ENCODE measurements around the gene SOWAHC. TPM values are rescaled to one million over a fixed set of nuclear protein-coding genes. Genes with fewer than 3 reads are reported as not detected.

The SOWAHC gene
- total and polyA plus RNA-seq, 2 of the 13 experiments (the other 11 are each of a cell fraction or from before 2014, with no cell fraction given): 21.2 to 22.5 TPM

DNA sequence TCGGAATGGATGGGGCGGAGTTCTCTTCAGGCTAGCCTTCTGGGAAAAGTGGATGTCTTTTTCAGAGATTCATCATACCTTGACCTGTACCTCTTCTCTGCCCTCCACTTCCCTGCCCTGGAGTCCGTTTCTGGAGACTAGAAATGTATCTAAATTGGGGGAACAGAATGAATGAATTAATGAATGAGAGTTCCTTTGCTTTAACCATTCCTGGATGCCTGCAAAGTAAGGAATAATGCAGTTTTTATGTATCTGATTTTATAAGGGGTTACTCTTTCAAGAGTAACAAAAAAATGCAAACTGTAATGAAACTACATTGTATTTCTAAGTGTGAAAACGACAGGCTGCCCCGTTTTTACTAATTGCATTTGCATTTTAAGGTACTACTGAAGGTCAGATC, 2.0 kb downstream of the SOWAHC start (continued):
- TF ChIP-seq, protein P1, sequence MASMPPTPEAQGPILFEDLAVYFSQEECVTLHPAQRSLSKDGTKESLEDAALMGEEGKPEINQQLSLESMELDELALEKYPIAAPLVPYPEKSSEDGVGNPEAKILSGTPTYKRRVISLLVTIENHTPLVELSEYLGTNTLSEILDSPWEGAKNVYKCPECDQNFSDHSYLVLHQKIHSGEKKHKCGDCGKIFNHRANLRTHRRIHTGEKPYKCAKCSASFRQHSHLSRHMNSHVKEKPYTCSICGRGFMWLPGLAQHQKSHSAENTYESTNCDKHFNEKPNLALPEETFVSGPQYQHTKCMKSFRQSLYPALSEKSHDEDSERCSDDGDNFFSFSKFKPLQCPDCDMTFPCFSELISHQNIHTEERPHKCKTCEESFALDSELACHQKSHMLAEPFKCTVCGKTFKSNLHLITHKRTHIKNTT (CRISPR knock-in tag; IDR thresholded peaks at IDR 0.05): no peak
- no peak for TF ChIP-seq ZNF543 (CRISPR knock-in tag; IDR thresholded peaks at IDR 0.05)
- no peak for TF ChIP-seq GPN1 (CRISPR knock-in tag; IDR thresholded peaks at IDR 0.05; ENCODE audit: borderline replicate concordance)
- no peak for TF ChIP-seq ZNF282 (IDR thresholded peaks at IDR 0.05; ENCODE audit: partially characterized antibody)
- TF ChIP-seq ZNF331 (CRISPR knock-in tag; IDR thresholded peaks at IDR 0.05): no peak
- TF ChIP-seq HDAC2 (CRISPR knock-in tag; IDR thresholded peaks at IDR 0.05): no peak
- peak; percentile 11; the same call in 1 of the 2 replicates for TF ChIP-seq NCOR1 (IDR thresholded peaks at IDR 0.05; ENCODE audit: borderline replicate concordance, low read length)
- TF ChIP-seq ZMAT3 (CRISPR knock-in tag; conservative IDR thresholded peaks at IDR 0.05): no peak
- no peak for TF ChIP-seq HNF4G (IDR thresholded peaks at IDR 0.05; ENCODE audit: borderline replicate concordance, low read depth, low read length)
- TF ChIP-seq HNF4G (CRISPR knock-in tag; IDR thresholded peaks at IDR 0.05; ENCODE audit: borderline replicate concordance, low read depth): 0 out of 2 replicates have a peak, but pooled peaks have one; percentile 23
- TF ChIP-seq RBFOX2 (IDR thresholded peaks at IDR 0.05; ENCODE audit: low read depth, low read length): 0 out of 2 replicates have a peak, but pooled peaks have one; percentile 40
- TF ChIP-seq, protein P2, sequence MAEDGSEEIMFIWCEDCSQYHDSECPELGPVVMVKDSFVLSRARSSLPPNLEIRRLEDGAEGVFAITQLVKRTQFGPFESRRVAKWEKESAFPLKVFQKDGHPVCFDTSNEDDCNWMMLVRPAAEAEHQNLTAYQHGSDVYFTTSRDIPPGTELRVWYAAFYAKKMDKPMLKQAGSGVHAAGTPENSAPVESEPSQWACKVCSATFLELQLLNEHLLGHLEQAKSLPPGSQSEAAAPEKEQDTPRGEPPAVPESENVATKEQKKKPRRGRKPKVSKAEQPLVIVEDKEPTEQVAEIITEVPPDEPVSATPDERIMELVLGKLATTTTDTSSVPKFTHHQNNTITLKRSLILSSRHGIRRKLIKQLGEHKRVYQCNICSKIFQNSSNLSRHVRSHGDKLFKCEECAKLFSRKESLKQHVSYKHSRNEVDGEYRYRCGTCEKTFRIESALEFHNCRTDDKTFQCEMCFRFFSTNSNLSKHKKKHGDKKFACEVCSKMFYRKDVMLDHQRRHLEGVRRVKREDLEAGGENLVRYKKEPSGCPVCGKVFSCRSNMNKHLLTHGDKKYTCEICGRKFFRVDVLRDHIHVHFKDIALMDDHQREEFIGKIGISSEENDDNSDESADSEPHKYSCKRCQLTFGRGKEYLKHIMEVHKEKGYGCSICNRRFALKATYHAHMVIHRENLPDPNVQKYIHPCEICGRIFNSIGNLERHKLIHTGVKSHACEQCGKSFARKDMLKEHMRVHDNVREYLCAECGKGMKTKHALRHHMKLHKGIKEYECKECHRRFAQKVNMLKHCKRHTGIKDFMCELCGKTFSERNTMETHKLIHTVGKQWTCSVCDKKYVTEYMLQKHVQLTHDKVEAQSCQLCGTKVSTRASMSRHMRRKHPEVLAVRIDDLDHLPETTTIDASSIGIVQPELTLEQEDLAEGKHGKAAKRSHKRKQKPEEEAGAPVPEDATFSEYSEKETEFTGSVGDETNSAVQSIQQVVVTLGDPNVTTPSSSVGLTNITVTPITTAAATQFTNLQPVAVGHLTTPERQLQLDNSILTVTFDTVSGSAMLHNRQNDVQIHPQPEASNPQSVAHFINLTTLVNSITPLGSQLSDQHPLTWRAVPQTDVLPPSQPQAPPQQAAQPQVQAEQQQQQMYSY (CRISPR knock-in tag; IDR thresholded peaks at IDR 0.05): no peak
- TF ChIP-seq, protein P3, sequence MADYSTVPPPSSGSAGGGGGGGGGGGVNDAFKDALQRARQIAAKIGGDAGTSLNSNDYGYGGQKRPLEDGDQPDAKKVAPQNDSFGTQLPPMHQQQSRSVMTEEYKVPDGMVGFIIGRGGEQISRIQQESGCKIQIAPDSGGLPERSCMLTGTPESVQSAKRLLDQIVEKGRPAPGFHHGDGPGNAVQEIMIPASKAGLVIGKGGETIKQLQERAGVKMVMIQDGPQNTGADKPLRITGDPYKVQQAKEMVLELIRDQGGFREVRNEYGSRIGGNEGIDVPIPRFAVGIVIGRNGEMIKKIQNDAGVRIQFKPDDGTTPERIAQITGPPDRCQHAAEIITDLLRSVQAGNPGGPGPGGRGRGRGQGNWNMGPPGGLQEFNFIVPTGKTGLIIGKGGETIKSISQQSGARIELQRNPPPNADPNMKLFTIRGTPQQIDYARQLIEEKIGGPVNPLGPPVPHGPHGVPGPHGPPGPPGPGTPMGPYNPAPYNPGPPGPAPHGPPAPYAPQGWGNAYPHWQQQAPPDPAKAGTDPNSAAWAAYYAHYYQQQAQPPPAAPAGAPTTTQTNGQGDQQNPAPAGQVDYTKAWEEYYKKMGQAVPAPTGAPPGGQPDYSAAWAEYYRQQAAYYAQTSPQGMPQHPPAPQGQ (CRISPR knock-in tag; IDR thresholded peaks at IDR 0.05; ENCODE audit: borderline replicate concordance): no peak
- TF ChIP-seq ZNF891 (CRISPR knock-in tag; IDR thresholded peaks at IDR 0.05): no peak
- no peak for TF ChIP-seq GATA4 (IDR thresholded peaks at IDR 0.05; ENCODE audit: borderline replicate concordance, low read depth)
- TF ChIP-seq REPIN1 (CRISPR knock-in tag; IDR thresholded peaks at IDR 0.05; ENCODE audit: borderline replicate concordance, low read depth): no peak
- no peak for TF ChIP-seq MIER3 (CRISPR knock-in tag; IDR thresholded peaks at IDR 0.05; ENCODE audit: borderline replicate concordance)
- TF ChIP-seq RAD21 (CRISPR knock-in tag; IDR thresholded peaks at IDR 0.05): no peak
- TF ChIP-seq ZSCAN25 (CRISPR knock-in tag; IDR thresholded peaks at IDR 0.05): 0 out of 2 replicates have a peak, but pooled peaks have one; percentile 12
- no peak for TF ChIP-seq GTF2F1 (IDR thresholded peaks at IDR 0.05; ENCODE audit: low read length)
